T-cell (primary cell): Measurements from ENCODE around the gene IL22RA2. TPM values are rescaled to one million over a fixed set of nuclear protein-coding genes. Genes with fewer than 3 reads are reported as not detected.

Source experiments
- ATAC-seq, 4 experiments: fragments of 200-7000 bp in 3 of 4; fragments of 150-1000 bp in 1 of 4; cut with Tn5 transposase; replicated peaks in 1 of 4; 1 replicate in 3 of 4; 2 replicates in 1 of 4; pipeline ENCODE4 v1.10.0; 2021; ENCODE audit warnings: moderate library complexity in 3 of 4, mild to moderate bottlenecking in 2 of 4, moderate number of reproducible peaks in 1 of 4
- CTCF ChIA-PET, 2 donors: fragments of 300-600 bp; sonication (Branson Sonifier 250); formaldehyde crosslinking; loops; one replicate each; lab custom pipeline; 2022; ENCODE audit warnings: antibody characterized with exemption in 2 of 2; lab: Charles Lee
- POLR2A ChIA-PET, 2 donors: fragments of 300-600 bp; sonication (Branson Sonifier 250); formaldehyde crosslinking; loops; one replicate each; lab custom pipeline; 2022; ENCODE audit warnings: antibody characterized with exemption in 2 of 2; lab: Charles Lee
- DNase-seq, 35 experiments: peaks; one replicate each; pipeline versions ENCODE4 v3.0.0 to v3.0.0-alpha.2; 2013 to 2023
- H3K27ac ChIP-seq: one replicate; pipeline ENCODE4 v1.5.1; 2013; ENCODE audit warnings: low read length
- H3K27me3 ChIP-seq, 2 experiments: replicated peaks in 1 of 2; 1 replicate in 1 of 2; 2 replicates in 1 of 2; pipeline versions ENCODE4 v1.6.1 to v1.7.0; 2013; ENCODE audit warnings: low read length in 1 of 2, mixed read lengths in 1 of 2; ENCODE audit not compliant: control insufficient read depth in 2 of 2, insufficient read depth in 2 of 2; ENCODE audit errors: extremely low read depth in 1 of 2
- H3K36me3 ChIP-seq, 2 donors: 1 replicate in 1 of 2; 2 replicates in 1 of 2; pipeline versions ENCODE4 v1.6.1 to v1.7.0; 2013; ENCODE audit warnings: low read length in 1 of 2; ENCODE audit not compliant: control insufficient read depth in 2 of 2, insufficient read depth in 1 of 2; ENCODE audit errors: extremely low read depth in 1 of 2
- H3K4me1 ChIP-seq, 2 experiments: 1 replicate in 1 of 2; 2 replicates in 1 of 2; pipeline versions ENCODE4 v1.6.1 to v1.7.0; 2013; ENCODE audit warnings: low read length in 2 of 2, mixed read lengths in 1 of 2; ENCODE audit not compliant: insufficient read depth in 2 of 2, control insufficient read depth in 1 of 2; ENCODE audit errors: extremely low read depth in 1 of 2
- H3K4me3 ChIP-seq, 2 donors: 1 replicate in 1 of 2; 2 replicates in 1 of 2; pipeline versions ENCODE4 v1.5.1 to v1.7.0; 2013; ENCODE audit warnings: mild to moderate bottlenecking in 2 of 2, low read length in 1 of 2, moderate library complexity in 1 of 2; ENCODE audit not compliant: control insufficient read depth in 1 of 2; ENCODE audit errors: extremely low read depth in 1 of 2
- H3K9me3 ChIP-seq: 2 replicates; pipeline ENCODE4 v1.7.0; 2013
- H3K27ac Mint-ChIP-seq, 2 donors: one replicate each; pipeline ENCODE4 v1.8.0; 2020 to 2021; ENCODE audit warnings: mild to moderate bottlenecking in 2 of 2, mixed read lengths in 2 of 2
- H3K27me3 Mint-ChIP-seq, 2 donors: one replicate each; pipeline ENCODE4 v1.8.0; 2021 to 2022; ENCODE audit warnings: mixed read lengths in 2 of 2
- H3K36me3 Mint-ChIP-seq: one replicate; pipeline ENCODE4 v1.8.0; 2021; ENCODE audit warnings: mixed read lengths
- H3K4me1 Mint-ChIP-seq, 3 donors: one replicate each; pipeline ENCODE4 v1.8.0; 2020 to 2022; ENCODE audit warnings: mixed read lengths in 3 of 3, mild to moderate bottlenecking in 1 of 3
- H3K4me3 Mint-ChIP-seq, 3 donors: one replicate each; pipeline ENCODE4 v1.8.0; 2020 to 2022; ENCODE audit warnings: mild to moderate bottlenecking in 3 of 3, mixed read lengths in 3 of 3, moderate library complexity in 3 of 3
- H3K9me3 Mint-ChIP-seq, 3 donors: one replicate each; pipeline ENCODE4 v1.8.0; 2020 to 2022; ENCODE audit warnings: mixed read lengths in 3 of 3
- WGBS: methylation state at CpG from one replicate; pipeline ENCODE4 v1.1.5; 2013; ENCODE audit warnings: missing lambda C conversion rate; ENCODE audit not compliant: insufficient coverage; 5-methylcytosine and 5-hydroxymethylcytosine counted together
- total RNA-seq, 35 experiments: library from RNA in 6 of 35; stranded (reverse) in 6 of 35; fragments of 120-200 nt in 1 of 35; gene quantifications; one replicate each; pipeline versions ENCODE4 v1.2.1 to v1.2.4 and lab custom pipeline; 2013 to 2026

The IL22RA2 gene
- total RNA-seq, 5 donors from 2014 or later (not counting 1 experiment from before 2014, with no cell fraction given), result not detected

- peaks cover 0 to 4% (median 2%) of the 10 kb centered on the region in 3 donors for H3K9me3 Mint-ChIP-seq
- Histone ChIP-seq H3K4me1 (no peaks in the 10 kb centered on the region), H3K36me3 (peaks cover 0 to 6% of the 10 kb centered on the region in 2 donors), H3K4me3 (no peak overlapping the region), H3K27me3 (no peaks in the 10 kb centered on the region), H3K9me3 (no peaks in the 10 kb centered on the region), H3K27ac (no peak overlapping the region)
- no peak for DNase-seq
- peaks cover 0 to 12% (median 12%) of the 10 kb centered on the region in 3 donors for H3K4me1 Mint-ChIP-seq
- POLR2A ChIA-PET, result no interaction called here
- whole genome bisulfite sequencing, result no CpG with 5 or more reads among the region's 4 CpGs
- ATAC-seq, result no peak
- peaks cover 2% of the 10 kb centered on the region for H3K36me3 Mint-ChIP-seq
- CTCF ChIA-PET, result no interaction called here
- no peak overlapping the region for H3K27ac Mint-ChIP-seq
- H3K27me3 Mint-ChIP-seq, result no peaks in the 10 kb centered on the region
- no peak overlapping the region for H3K4me3 Mint-ChIP-seq
Observed at GRCh38 chr6:137192821-137193220, 19.4 kb upstream of the IL22RA2 start.

DNA sequence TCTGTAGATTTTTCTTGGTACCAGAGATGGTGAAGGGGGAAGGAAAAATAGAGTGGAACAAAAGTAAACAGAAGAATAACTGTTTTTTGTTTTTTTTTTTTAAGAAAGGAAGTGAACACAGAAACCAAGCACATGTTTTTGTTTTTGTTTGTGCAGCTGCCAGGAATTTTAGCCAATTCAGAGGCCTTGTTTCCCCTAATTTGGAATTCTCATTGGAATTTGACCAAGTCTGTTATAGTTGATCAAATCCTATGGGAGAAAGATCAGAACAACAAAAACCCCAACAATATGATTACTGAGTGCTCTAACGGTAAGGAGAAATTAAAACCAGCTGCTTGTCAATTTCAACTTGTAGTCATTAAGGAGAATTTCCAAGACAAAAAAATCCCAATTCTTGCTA, 18.2 kb upstream of the IL22RA2 start:
- H3K9me3 ChIP-seq, result no peaks in the 10 kb centered on the region
- no peaks in the 10 kb centered on the region for H3K36me3 ChIP-seq
- no peak overlapping the region for H3K4me3 Mint-ChIP-seq
- no peaks in the 10 kb centered on the region for H3K4me1 ChIP-seq
- H3K9me3 Mint-ChIP-seq, result peaks cover 0 to 6% (median 2%) of the 10 kb centered on the region in 3 donors
- DNase-seq (no peak), ATAC-seq (no peak)
- no CpG with 5 or more reads among the region's 1 CpG for WGBS
- H3K27me3 Mint-ChIP-seq, result no peaks in the 10 kb centered on the region
- no peak overlapping the region for H3K27ac ChIP-seq
- H3K27me3 ChIP-seq, result no peaks in the 10 kb centered on the region
- ChIA-PET POLR2A (no interaction called here), CTCF (interaction anchor here in 1 of 2 donors (0.9 kb wide), 1 partner anchor 72 kb away, joined by 3 read pairs; no protein-coding TSS in a partner anchor)
- H3K36me3 Mint-ChIP-seq, result no peaks in the 10 kb centered on the region
- no peak overlapping the region for H3K4me3 ChIP-seq
- no peak overlapping the region for H3K27ac Mint-ChIP-seq
- peaks cover 0 to 11% (median 9%) of the 10 kb centered on the region in 3 donors for H3K4me1 Mint-ChIP-seq

- DNase-seq (no peak), ATAC-seq (no peak)
- Histone ChIP-seq H3K9me3 (no peaks in the 10 kb centered on the region), H3K27me3 (peaks cover 0 to 1% of the 10 kb centered on the region in 2 experiments), H3K4me3 (no peak overlapping the region), H3K4me1 (no peaks in the 10 kb centered on the region), H3K36me3 (no peaks in the 10 kb centered on the region), H3K27ac (no peak overlapping the region)
- WGBS, result 100% methylated on average over 1 of the region's 3 CpGs
- Mint-ChIP-seq H3K4me3 (no peak overlapping the region), H3K27ac (no peak overlapping the region), H3K36me3 (no peaks in the 10 kb centered on the region), H3K4me1 (peaks cover 0 to 7% (median 4%) of the 10 kb centered on the region in 3 donors), H3K9me3 (peaks cover 0 to 8% (median 2%) of the 10 kb centered on the region in 3 donors), H3K27me3 (no peaks in the 10 kb centered on the region)
- CTCF ChIA-PET, result interaction anchor here in 1 of 2 donors (0.9 kb wide), 1 partner anchor 73 kb away, joined by 3 read pairs; no protein-coding TSS in a partner anchor
- POLR2A ChIA-PET, result no interaction called here
Observed at GRCh38 chr6:137191236-137191635, 17.8 kb upstream of the IL22RA2 start.

DNA sequence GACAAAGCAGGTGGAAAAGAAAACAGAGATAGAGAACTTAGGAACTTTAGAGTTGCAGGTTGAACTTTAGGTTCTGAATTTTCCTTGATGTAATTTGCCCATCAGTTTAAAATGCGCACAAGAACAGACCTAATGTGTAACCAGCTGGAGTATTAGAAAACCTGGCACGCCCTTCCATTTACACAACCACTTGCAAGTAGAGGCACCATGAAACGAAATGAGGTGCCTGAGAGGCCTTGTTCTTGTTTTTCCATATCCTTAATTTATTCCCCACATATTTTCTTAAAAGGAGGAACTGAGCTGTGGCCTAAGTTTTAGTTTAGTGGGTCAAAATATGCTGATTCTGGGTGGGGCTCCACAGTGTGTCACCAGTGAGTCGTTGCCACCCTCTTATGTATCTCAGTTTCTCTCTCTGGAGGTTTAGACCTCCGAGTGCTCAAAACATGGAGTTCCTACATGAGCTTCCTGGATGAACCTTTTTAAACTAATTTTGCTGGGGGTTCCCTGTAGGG, 17.2 kb upstream of the IL22RA2 start:
- Histone ChIP-seq H3K27ac (no peak overlapping the region), H3K36me3 (no peaks in the 10 kb centered on the region), H3K4me1 (no peaks in the 10 kb centered on the region), H3K27me3 (peaks cover 0 to 5% of the 10 kb centered on the region in 2 experiments), H3K4me3 (no peak overlapping the region), H3K9me3 (no peaks in the 10 kb centered on the region)
- Mint-ChIP-seq H3K4me3 (no peak overlapping the region), H3K27me3 (peaks cover 0 to 5% of the 10 kb centered on the region in 2 donors), H3K4me1 (peaks cover 0 to under 1% (median 0%) of the 10 kb centered on the region in 3 donors), H3K36me3 (no peaks in the 10 kb centered on the region), H3K27ac (no peak overlapping the region), H3K9me3 (peaks cover 0 to 12% (median 4%) of the 10 kb centered on the region in 3 donors)
- WGBS, result 70% methylated on average over 2 of the region's 5 CpGs
- ChIA-PET POLR2A (interaction anchor here in 1 of 2 donors (0.7 kb wide), 1 partner anchor 46 kb away, joined by 4 read pairs; no protein-coding TSS in a partner anchor), CTCF (interaction anchor here in 1 of 2 donors (0.9 kb wide), 1 partner anchor 73 kb away, joined by 3 read pairs; no protein-coding TSS in a partner anchor)
- no peak for ATAC-seq
- DNase-seq, result no peak

DNA sequence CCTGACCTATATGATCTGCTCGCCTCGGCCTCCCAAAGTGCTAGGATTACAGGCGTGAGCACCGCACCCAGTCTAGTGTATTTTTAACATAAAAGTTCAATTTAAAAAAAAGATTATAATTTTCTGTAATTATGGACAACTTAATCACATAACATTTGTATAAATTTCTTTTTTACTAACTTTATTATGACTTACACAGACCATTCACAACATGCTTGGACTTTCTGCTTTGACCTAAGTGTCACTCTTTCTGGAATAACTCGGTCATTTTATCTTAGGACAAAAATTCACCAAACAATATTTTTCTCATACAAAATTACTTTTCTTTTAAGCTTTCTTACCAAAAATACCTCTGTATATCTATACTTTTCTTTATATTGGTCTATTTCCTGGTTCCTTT, 15.4 kb upstream of the IL22RA2 start:
- ATAC-seq (no peak), DNase-seq (no peak)
- no peaks in the 10 kb centered on the region for H3K36me3 ChIP-seq
- Mint-ChIP-seq H3K4me3 (no peak overlapping the region), H3K4me1 (no peaks in the 10 kb centered on the region), H3K27ac (no peak overlapping the region), H3K36me3 (peaks cover 3% of the 10 kb centered on the region), H3K27me3 (peaks cover 0 to 8% of the 10 kb centered on the region in 2 donors), H3K9me3 (peaks cover 0 to 24% (median 13%) of the 10 kb centered on the region in 3 donors)
- H3K4me3 ChIP-seq, result no peak overlapping the region
- H3K4me1 ChIP-seq, result no peaks in the 10 kb centered on the region
- 100% methylated on average over 1 of the region's 5 CpGs for WGBS
- H3K27me3 ChIP-seq, result peaks cover 0 to 5% of the 10 kb centered on the region in 2 experiments
- H3K9me3 ChIP-seq, result no peaks in the 10 kb centered on the region
- ChIA-PET CTCF (no interaction called here), POLR2A (interaction anchor here in 1 of 2 donors (0.6 kb wide), 1 partner anchor 626 kb away, joined by 7 read pairs; no protein-coding TSS in a partner anchor)
- H3K27ac ChIP-seq, result no peak overlapping the region

GRCh38 chr6:137185290-137185689, 11.8 kb upstream of the IL22RA2 start:
- peaks cover 3% of the 10 kb centered on the region for H3K36me3 Mint-ChIP-seq
- H3K4me3 ChIP-seq, result no peak overlapping the region
- DNase-seq (no peak), ATAC-seq (no peak)
- H3K4me1 ChIP-seq, result no peaks in the 10 kb centered on the region
- H3K4me1 Mint-ChIP-seq, result no peaks in the 10 kb centered on the region
- 67% methylated on average over 1 of the region's 3 CpGs for WGBS
- no peak overlapping the region for H3K4me3 Mint-ChIP-seq
- H3K27me3 ChIP-seq, result peaks cover 0 to 5% of the 10 kb centered on the region in 2 experiments
- H3K27ac ChIP-seq, result no peak overlapping the region
- ChIA-PET CTCF (no interaction called here), POLR2A (interaction anchor here in 1 of 2 donors (0.6 kb wide), 2 partner anchors 9 to 83 kb away, joined by 3 to 5 read pairs; no protein-coding TSS in a partner anchor)
- H3K27ac Mint-ChIP-seq, result no peak overlapping the region
- H3K9me3 ChIP-seq, result peaks cover 5% of the 10 kb centered on the region
- peaks cover 0 to 39% (median 32%) of the 10 kb centered on the region in 3 donors for H3K9me3 Mint-ChIP-seq
- H3K27me3 Mint-ChIP-seq, result peaks cover 0 to 8% of the 10 kb centered on the region in 2 donors
- H3K36me3 ChIP-seq, result no peaks in the 10 kb centered on the region
